ENCODE measurements around the gene DPH1. TPM values are rescaled to one million over a fixed set of nuclear protein-coding genes. Genes with fewer than 3 reads are reported as not detected.

The DPH1 gene
- total RNA-seq, 3 donors from 2014 or later (not counting 1 experiment from before 2014, with no cell fraction given), result 60.2 to 65.2 (median 63.2) TPM

GRCh38 chr17:1994707-1995106, 35.2 kb upstream of the DPH1 start:
- no peak overlapping the region for H3K27ac Mint-ChIP-seq
- WGBS (ENCODE audit: insufficient coverage), result 93% methylated on average over 4 of the region's 4 CpGs
- no peaks in the 10 kb centered on the region for H3K36me3 ChIP-seq (ENCODE audit: control insufficient read depth, insufficient read depth, low read length)
- H3K27me3 Mint-ChIP-seq (ENCODE audit: low read depth in 2 of 2), result peaks cover 29 to 32% of the 10 kb centered on the region in 2 donors
- intact Hi-C loops (cut with micrococcal nuclease), result no loop called here
- H3K4me3 ChIP-seq (ENCODE audit: low read length), result no peak overlapping the region
- TF ChIP-seq, protein P1, sequence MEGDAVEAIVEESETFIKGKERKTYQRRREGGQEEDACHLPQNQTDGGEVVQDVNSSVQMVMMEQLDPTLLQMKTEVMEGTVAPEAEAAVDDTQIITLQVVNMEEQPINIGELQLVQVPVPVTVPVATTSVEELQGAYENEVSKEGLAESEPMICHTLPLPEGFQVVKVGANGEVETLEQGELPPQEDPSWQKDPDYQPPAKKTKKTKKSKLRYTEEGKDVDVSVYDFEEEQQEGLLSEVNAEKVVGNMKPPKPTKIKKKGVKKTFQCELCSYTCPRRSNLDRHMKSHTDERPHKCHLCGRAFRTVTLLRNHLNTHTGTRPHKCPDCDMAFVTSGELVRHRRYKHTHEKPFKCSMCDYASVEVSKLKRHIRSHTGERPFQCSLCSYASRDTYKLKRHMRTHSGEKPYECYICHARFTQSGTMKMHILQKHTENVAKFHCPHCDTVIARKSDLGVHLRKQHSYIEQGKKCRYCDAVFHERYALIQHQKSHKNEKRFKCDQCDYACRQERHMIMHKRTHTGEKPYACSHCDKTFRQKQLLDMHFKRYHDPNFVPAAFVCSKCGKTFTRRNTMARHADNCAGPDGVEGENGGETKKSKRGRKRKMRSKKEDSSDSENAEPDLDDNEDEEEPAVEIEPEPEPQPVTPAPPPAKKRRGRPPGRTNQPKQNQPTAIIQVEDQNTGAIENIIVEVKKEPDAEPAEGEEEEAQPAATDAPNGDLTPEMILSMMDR (IDR thresholded peaks at IDR 0.05), result no peak
- no peak overlapping the region for H3K27ac ChIP-seq (ENCODE audit: low read length)
- no peak overlapping the region for H3K4me3 Mint-ChIP-seq
- ATAC-seq (no peak), DNase-seq (no peak)
- H3K36me3 Mint-ChIP-seq, result peaks cover 5% of the 10 kb centered on the region
- peaks cover 0 to 5% of the 10 kb centered on the region in 2 donors for H3K4me1 Mint-ChIP-seq
- H3K9me3 ChIP-seq (ENCODE audit: control insufficient read depth, insufficient read depth, low read length), result no peaks in the 10 kb centered on the region
- H3K9me3 Mint-ChIP-seq, result no peaks in the 10 kb centered on the region
- no peaks in the 10 kb centered on the region for H3K27me3 ChIP-seq (ENCODE audit: control insufficient read depth, insufficient read depth, low read length)
- H3K4me1 ChIP-seq (ENCODE audit: control insufficient read depth, insufficient read depth, low read length), result no peaks in the 10 kb centered on the region

- ATAC-seq (no peak), DNase-seq (no peak)
- Histone ChIP-seq H3K4me1 (ENCODE audit: control insufficient read depth, insufficient read depth, low read length) (no peaks in the 10 kb centered on the region), H3K27me3 (ENCODE audit: control insufficient read depth, insufficient read depth, low read length) (no peaks in the 10 kb centered on the region), H3K36me3 (ENCODE audit: control insufficient read depth, insufficient read depth, low read length) (no peaks in the 10 kb centered on the region), H3K9me3 (ENCODE audit: control insufficient read depth, insufficient read depth, low read length) (no peaks in the 10 kb centered on the region), H3K27ac (ENCODE audit: low read length) (no peak overlapping the region), H3K4me3 (ENCODE audit: low read length) (no peak overlapping the region)
- H3K4me3 Mint-ChIP-seq, result no peak overlapping the region
- H3K9me3 Mint-ChIP-seq, result no peaks in the 10 kb centered on the region
- TF ChIP-seq, protein P1 (IDR thresholded peaks at IDR 0.05), result no peak
- intact Hi-C loops (cut with micrococcal nuclease), result no loop called here
- H3K4me1 Mint-ChIP-seq, result peaks cover 0 to 5% of the 10 kb centered on the region in 2 donors
- 91% methylated on average over 16 of the region's 16 CpGs for WGBS (ENCODE audit: insufficient coverage)
- H3K27me3 Mint-ChIP-seq (ENCODE audit: low read depth in 2 of 2), result peaks cover 33 to 34% of the 10 kb centered on the region in 2 donors
- H3K27ac Mint-ChIP-seq, result no peak overlapping the region
- peaks cover 5% of the 10 kb centered on the region for H3K36me3 Mint-ChIP-seq
Measured at GRCh38 chr17:1995321-1995892, 34.5 kb upstream of the DPH1 start.

DNA sequence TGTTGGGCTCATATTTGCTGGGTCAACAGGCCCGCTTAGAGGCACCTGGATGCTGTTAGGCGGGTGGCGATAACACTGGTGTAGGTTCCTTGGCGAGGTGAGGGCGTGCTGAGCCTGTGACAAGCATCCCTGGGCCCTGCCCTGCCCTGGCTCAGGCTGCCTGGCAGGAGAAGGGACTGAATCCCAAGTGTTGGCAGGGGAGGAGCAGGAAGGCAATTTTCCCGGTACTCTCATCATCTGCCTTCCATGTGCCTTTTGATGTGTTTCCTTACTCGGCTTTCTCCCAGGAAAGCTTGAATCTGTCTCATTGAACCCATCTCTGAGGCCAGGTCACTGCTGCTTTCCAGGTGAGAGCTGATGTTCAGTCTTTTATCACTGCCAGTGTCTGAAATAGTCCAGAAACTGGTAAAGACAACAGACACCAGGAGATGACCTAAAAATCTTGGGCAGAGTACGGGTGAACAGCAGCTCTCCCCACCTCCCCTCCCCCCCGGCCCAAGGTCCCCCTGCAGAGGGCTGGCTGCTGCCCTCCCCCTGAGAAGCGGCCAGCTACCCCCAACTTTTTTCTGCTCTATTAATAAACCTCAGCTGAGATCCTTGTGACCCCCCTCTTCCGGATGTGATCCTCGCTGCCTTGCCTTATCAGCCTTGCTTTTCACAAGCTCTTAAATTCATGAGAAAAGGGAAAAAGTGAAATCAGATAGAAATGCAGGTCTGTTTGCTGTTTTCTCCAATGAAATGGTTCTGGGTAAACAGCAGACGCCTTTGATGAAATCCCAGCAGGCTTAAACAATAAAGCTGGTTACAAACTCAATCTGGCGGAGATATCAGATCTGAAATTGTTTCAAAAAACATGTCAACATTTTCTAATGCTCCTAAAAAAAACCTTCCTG, 33.8 kb upstream of the DPH1 start:
- Mint-ChIP-seq H3K27me3 (ENCODE audit: low read depth in 2 of 2) (peaks cover 29 to 33% of the 10 kb centered on the region in 2 donors), H3K4me3 (no peak overlapping the region), H3K9me3 (no peaks in the 10 kb centered on the region), H3K36me3 (peaks cover 5% of the 10 kb centered on the region), H3K27ac (no peak overlapping the region), H3K4me1 (peaks cover 0 to 5% of the 10 kb centered on the region in 2 donors)
- H3K4me3 ChIP-seq (ENCODE audit: low read length), result no peak overlapping the region
- DNase-seq (no peak), ATAC-seq (no peak)
- no peaks in the 10 kb centered on the region for H3K9me3 ChIP-seq (ENCODE audit: control insufficient read depth, insufficient read depth, low read length)
- no peaks in the 10 kb centered on the region for H3K4me1 ChIP-seq (ENCODE audit: control insufficient read depth, insufficient read depth, low read length)
- no peak overlapping the region for H3K27ac ChIP-seq (ENCODE audit: low read length)
- TF ChIP-seq, protein P1 (IDR thresholded peaks at IDR 0.05), result no peak
- no peaks in the 10 kb centered on the region for H3K36me3 ChIP-seq (ENCODE audit: control insufficient read depth, insufficient read depth, low read length)
- intact Hi-C loops (cut with micrococcal nuclease), result no loop called here
- H3K27me3 ChIP-seq (ENCODE audit: control insufficient read depth, insufficient read depth, low read length), result no peaks in the 10 kb centered on the region
- 93% methylated on average over 13 of the region's 14 CpGs for WGBS (ENCODE audit: insufficient coverage)

All from natural killer cell (primary cell).